B cell (primary cell): ENCODE data around the gene MAGI2. TPM values are rescaled to one million over a fixed set of nuclear protein-coding genes. Genes with fewer than 3 reads are reported as not detected.

Source experiments
- ATAC-seq: fragments of 200-7000 bp; cut with Tn5 transposase; one replicate; pipeline ENCODE4 v1.10.0; 2021; ENCODE audit warnings: low read depth, mild to moderate bottlenecking, moderate number of reproducible peaks, moderate library complexity
- CTCF ChIA-PET: fragments of 350-600 bp; sonication (Branson Sonifier 250); formaldehyde crosslinking; loops from one replicate; lab custom pipeline; 2021; ENCODE audit warnings: antibody characterized with exemption, inconsistent platforms; lab: Charles Lee
- POLR2A ChIA-PET: fragments of 350-600 bp; sonication (Branson Sonifier 250); formaldehyde crosslinking; loops from one replicate; lab custom pipeline; 2021; ENCODE audit warnings: antibody characterized with exemption; lab: Charles Lee
- DNase-seq: peaks from one replicate; pipeline ENCODE4 v3.0.0; 2013
- H2AFZ ChIP-seq: 2 replicates; pipeline ENCODE4 v1.6.1; 2012; ENCODE audit warnings: mild to moderate bottlenecking, low read depth, low read length; ENCODE audit not compliant: insufficient read depth, poor library complexity, severe bottlenecking
- H3K27ac ChIP-seq, 2 donors: 1 replicate in 1 of 2; 2 replicates in 1 of 2; pipeline ENCODE4 v1.5.1; 2012 to 2013; ENCODE audit warnings: low read length in 2 of 2, mild to moderate bottlenecking in 2 of 2, moderate library complexity in 1 of 2
- H3K27me3 ChIP-seq, 4 experiments: fragments of 200-600 bp in 1 of 4; sonication (generic) in 1 of 4; replicated peaks in 1 of 4; 1 replicate in 2 of 4; 2 replicates in 2 of 4; pipeline versions ENCODE4 v1.6.1 to v1.7.0; 2013 to 2016; ENCODE audit warnings: low read length in 3 of 4, mild to moderate bottlenecking in 2 of 4, mixed read lengths in 1 of 4, moderate library complexity in 1 of 4; ENCODE audit not compliant: insufficient read depth in 4 of 4, control insufficient read depth in 3 of 4; ENCODE audit errors: control extremely low read depth in 1 of 4
- H3K36me3 ChIP-seq, 2 experiments: replicated peaks in 1 of 2; 1 replicate in 1 of 2; 2 replicates in 1 of 2; pipeline versions ENCODE4 v1.6.1 to v1.7.1; 2013; ENCODE audit warnings: low read length in 1 of 2; ENCODE audit not compliant: insufficient read depth in 2 of 2, control insufficient read depth in 1 of 2; ENCODE audit errors: control extremely low read depth in 1 of 2, extremely low read depth in 1 of 2
- H3K4me1 ChIP-seq, 2 donors: fragments of 200-600 bp in 1 of 2; sonication (generic) in 1 of 2; 1 replicate in 1 of 2; 2 replicates in 1 of 2; pipeline versions ENCODE4 v1.5.1 to v1.6.1; 2013 to 2017; ENCODE audit warnings: low read length in 2 of 2; ENCODE audit not compliant: control insufficient read depth in 2 of 2, insufficient read depth in 2 of 2
- H3K4me2 ChIP-seq: replicated peaks from 2 replicates; pipeline ENCODE3; 2012; ENCODE audit warnings: mild to moderate bottlenecking, low read depth, low read length; ENCODE audit not compliant: poor library complexity, severe bottlenecking
- H3K4me3 ChIP-seq, 5 experiments: fragments of 200-600 bp in 1 of 5; sonication (generic) in 1 of 5; 1 replicate in 3 of 5; 2 replicates in 2 of 5; pipeline versions ENCODE4 v1.5.1 to v1.7.0; 2011 to 2016; ENCODE audit warnings: low read length in 4 of 5, mild to moderate bottlenecking in 4 of 5, low read depth in 2 of 5, control low read depth in 1 of 5, moderate library complexity in 1 of 5; ENCODE audit not compliant: insufficient read depth in 1 of 5; ENCODE audit errors: control extremely low read depth in 1 of 5, extremely low read depth in 1 of 5
- H3K79me2 ChIP-seq: fragments of 200-600 bp; sonication (generic); one replicate; pipeline ENCODE4 v1.6.0; 2016; ENCODE audit warnings: low read length; ENCODE audit not compliant: control insufficient read depth, insufficient read depth
- H3K9ac ChIP-seq: fragments of 200-600 bp; sonication (generic); 2 replicates; pipeline ENCODE4 v1.6.1; 2017; ENCODE audit warnings: mild to moderate bottlenecking, low read length, moderate library complexity
- H3K9me3 ChIP-seq, 3 donors: one replicate each; pipeline versions ENCODE4 v1.6.1 to v1.7.1; 2013; ENCODE audit warnings: low read length in 2 of 3; ENCODE audit not compliant: control insufficient read depth in 2 of 3, insufficient read depth in 1 of 3; ENCODE audit errors: control extremely low read depth in 1 of 3
- H4K20me1 ChIP-seq: 2 replicates; pipeline ENCODE4 v1.6.0; 2012; ENCODE audit warnings: mild to moderate bottlenecking, low read length; ENCODE audit not compliant: insufficient read depth, control insufficient read depth, poor library complexity, severe bottlenecking
- H3K27ac Mint-ChIP-seq: one replicate; pipeline ENCODE4 v1.8.0; 2021; ENCODE audit warnings: mixed read lengths
- H3K27me3 Mint-ChIP-seq: one replicate; pipeline ENCODE4 v1.8.0; 2021; ENCODE audit warnings: mixed read lengths
- H3K4me1 Mint-ChIP-seq: one replicate; pipeline ENCODE4 v1.8.0; 2021; ENCODE audit warnings: mixed read lengths
- H3K4me3 Mint-ChIP-seq: one replicate; pipeline ENCODE4 v1.8.0; 2021; ENCODE audit warnings: mixed read lengths
- H3K9me3 Mint-ChIP-seq: one replicate; pipeline ENCODE4 v1.8.0; 2022; ENCODE audit warnings: mixed read lengths; ENCODE audit not compliant: insufficient read depth
- EZH2 ChIP-seq: IDR thresholded peaks from 2 replicates; pipeline ENCODE4 v1.6.1; 2012; ENCODE audit warnings: borderline replicate concordance, low read depth, mild to moderate bottlenecking, moderate library complexity, low read length; ENCODE audit not compliant: insufficient read depth, poor library complexity, severe bottlenecking
- WGBS: methylation state at CpG from one replicate; pipeline ENCODE4 v1.1.5; 2013; ENCODE audit warnings: missing lambda C conversion rate; ENCODE audit not compliant: insufficient coverage; 5-methylcytosine and 5-hydroxymethylcytosine counted together
- intact Hi-C: fragments of 100-400 bp; cut with micrococcal nuclease; formaldehyde crosslinking; loops from one replicate; pipeline ENCODE4 v1.10.0; 2022
- polyA plus RNA-seq: library from polyadenylated mRNA; depleted of rRNA; stranded (reverse); fragments of >200 nt; gene quantifications from 2 replicates; pipeline ENCODE4 v1.2.3, GENCODE V29; 2012
- total RNA-seq, 2 donors: library from RNA; stranded (reverse); fragments of 120-200 nt in 1 of 2; gene quantifications; 1 replicate in 1 of 2; 2 replicates in 1 of 2; pipeline versions ENCODE4 v1.2.3 to v1.2.4, GENCODE V29; 2013 to 2022
- TF ChIP-seq, protein P1 (sequence below): fragments of 200-600 bp; IDR thresholded peaks from one replicate; pipeline ENCODE4 v1.8.0; 2022; ENCODE audit warnings: antibody characterized with exemption, mild to moderate bottlenecking

The MAGI2 gene
- total and polyA plus RNA-seq, 2 donors (not counting 1 experiment from before 2014, with no cell fraction given) = 0.16 to 0.64 TPM

DNA sequence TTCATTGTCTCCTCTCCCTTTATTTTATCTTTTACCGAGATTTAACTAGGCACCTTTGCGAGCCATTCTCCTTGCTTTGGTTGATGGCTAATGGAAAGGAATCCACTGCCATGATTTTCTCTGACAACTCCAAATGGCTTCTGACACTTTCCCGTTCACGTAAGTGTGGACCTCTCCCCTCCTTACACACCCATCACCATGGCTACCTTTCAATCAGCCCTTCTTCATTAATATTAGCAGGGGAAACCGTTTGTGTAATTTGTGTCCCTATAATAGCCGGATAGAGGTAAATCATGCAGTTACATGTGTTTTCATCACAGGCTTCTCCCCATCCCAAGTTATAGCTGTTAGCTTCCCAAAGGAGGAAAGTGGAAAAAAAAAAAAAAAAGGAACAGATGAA is 767.3 kb downstream of the MAGI2 start:
- no peaks in the 10 kb centered on the region for H3K9me3 ChIP-seq
- H3K79me2 ChIP-seq = no peaks in the 10 kb centered on the region
- H3K36me3 ChIP-seq = no peaks in the 10 kb centered on the region
- H3K27me3 Mint-ChIP-seq = no peaks in the 10 kb centered on the region
- ChIA-PET POLR2A (no interaction called here), CTCF (no interaction called here)
- no peak overlapping the region for H3K4me2 ChIP-seq
- no peaks in the 10 kb centered on the region for H3K9me3 Mint-ChIP-seq
- no peaks in the 10 kb centered on the region for H3K4me1 Mint-ChIP-seq
- no peaks in the 10 kb centered on the region for H4K20me1 ChIP-seq
- no peak overlapping the region for H3K27ac Mint-ChIP-seq
- H3K27me3 ChIP-seq = no peaks in the 10 kb centered on the region
- no peak overlapping the region for H3K9ac ChIP-seq
- WGBS = no CpG with 5 or more reads among the region's 6 CpGs
- H3K4me3 ChIP-seq = no peak overlapping the region
- H3K4me3 Mint-ChIP-seq = no peak overlapping the region
- no peak for DNase-seq
- no peak for ATAC-seq
- no peak overlapping the region for H2AFZ ChIP-seq
- intact Hi-C loops = no loop called here
- H3K27ac ChIP-seq = no peak overlapping the region
- no peaks in the 10 kb centered on the region for H3K4me1 ChIP-seq
- no peak for TF ChIP-seq EZH2
- TF ChIP-seq, protein P1, sequence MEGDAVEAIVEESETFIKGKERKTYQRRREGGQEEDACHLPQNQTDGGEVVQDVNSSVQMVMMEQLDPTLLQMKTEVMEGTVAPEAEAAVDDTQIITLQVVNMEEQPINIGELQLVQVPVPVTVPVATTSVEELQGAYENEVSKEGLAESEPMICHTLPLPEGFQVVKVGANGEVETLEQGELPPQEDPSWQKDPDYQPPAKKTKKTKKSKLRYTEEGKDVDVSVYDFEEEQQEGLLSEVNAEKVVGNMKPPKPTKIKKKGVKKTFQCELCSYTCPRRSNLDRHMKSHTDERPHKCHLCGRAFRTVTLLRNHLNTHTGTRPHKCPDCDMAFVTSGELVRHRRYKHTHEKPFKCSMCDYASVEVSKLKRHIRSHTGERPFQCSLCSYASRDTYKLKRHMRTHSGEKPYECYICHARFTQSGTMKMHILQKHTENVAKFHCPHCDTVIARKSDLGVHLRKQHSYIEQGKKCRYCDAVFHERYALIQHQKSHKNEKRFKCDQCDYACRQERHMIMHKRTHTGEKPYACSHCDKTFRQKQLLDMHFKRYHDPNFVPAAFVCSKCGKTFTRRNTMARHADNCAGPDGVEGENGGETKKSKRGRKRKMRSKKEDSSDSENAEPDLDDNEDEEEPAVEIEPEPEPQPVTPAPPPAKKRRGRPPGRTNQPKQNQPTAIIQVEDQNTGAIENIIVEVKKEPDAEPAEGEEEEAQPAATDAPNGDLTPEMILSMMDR = no peak

DNA sequence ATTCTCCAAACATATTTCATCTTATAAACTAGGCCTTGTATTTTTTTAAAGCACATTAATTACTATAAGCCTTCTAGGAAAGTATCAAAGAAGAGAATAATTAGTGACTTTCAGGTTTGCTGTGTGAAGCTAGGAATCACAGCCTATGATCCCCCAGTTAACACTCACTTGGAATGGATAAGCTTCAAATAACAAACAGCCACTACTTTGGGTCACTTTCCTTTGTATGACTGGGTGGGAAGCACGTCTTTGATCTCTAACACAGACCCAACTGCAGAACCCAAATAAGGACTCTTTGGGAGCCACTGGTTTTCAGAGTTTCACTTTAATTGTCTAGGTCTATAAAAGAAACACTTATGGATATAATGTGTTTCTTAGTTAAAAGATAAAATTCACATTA is 769.3 kb downstream of the MAGI2 start:
- TF ChIP-seq, protein P1 = no peak
- TF ChIP-seq EZH2 = no peak
- ATAC-seq = no peak
- no peak overlapping the region for H2AFZ ChIP-seq
- Mint-ChIP-seq H3K27ac (no peak overlapping the region), H3K4me1 (no peaks in the 10 kb centered on the region), H3K27me3 (no peaks in the 10 kb centered on the region), H3K4me3 (no peak overlapping the region), H3K9me3 (no peaks in the 10 kb centered on the region)
- POLR2A ChIA-PET = no interaction called here
- no peak overlapping the region for H3K9ac ChIP-seq
- no peaks in the 10 kb centered on the region for H3K9me3 ChIP-seq
- no peak overlapping the region for H3K4me3 ChIP-seq
- WGBS = no CpG with 5 or more reads among the region's 1 CpG
- no peak overlapping the region for H3K4me2 ChIP-seq
- CTCF ChIA-PET = no interaction called here
- intact Hi-C loops = no loop called here
- no peaks in the 10 kb centered on the region for H3K36me3 ChIP-seq
- H3K27ac ChIP-seq = no peak overlapping the region
- H3K79me2 ChIP-seq = no peaks in the 10 kb centered on the region
- H4K20me1 ChIP-seq = no peaks in the 10 kb centered on the region
- H3K27me3 ChIP-seq = no peaks in the 10 kb centered on the region
- H3K4me1 ChIP-seq = no peaks in the 10 kb centered on the region
- no peak for DNase-seq
